CD4-positive, alpha-beta T cell treated with Interleukin-17A for 1 hour (primary cell): ENCODE measurements around the gene FBN2.
"Not testable (repeated sequence)": the region's sequence is repeated elsewhere in the genome, so short reads cannot be mapped to it uniquely, and the experiment has no call there.

Experiments
- DNase-seq: peaks from one replicate; pipeline ENCODE4 v3.0.0-alpha.2; 2020

FBN2 gene

DNA sequence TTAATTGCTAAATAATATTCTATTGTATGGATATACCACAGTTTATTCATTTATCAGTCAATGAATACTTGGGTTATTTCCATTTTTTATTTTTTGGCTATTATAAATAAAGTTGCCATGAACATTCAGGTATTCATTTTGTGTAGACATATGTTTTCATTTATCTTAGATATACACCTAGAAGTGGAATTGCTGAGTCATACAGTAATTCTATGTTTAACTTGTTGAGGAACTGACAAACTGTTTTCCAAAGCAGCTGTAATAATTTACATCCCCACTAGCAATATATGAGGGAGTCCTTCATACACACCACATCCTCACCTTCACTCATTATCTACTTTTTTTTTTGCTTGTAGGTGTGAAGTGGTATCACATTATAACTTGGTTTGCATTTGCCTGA is 123.6 kb downstream of the FBN2 start:
- no peak for DNase-seq

DNA sequence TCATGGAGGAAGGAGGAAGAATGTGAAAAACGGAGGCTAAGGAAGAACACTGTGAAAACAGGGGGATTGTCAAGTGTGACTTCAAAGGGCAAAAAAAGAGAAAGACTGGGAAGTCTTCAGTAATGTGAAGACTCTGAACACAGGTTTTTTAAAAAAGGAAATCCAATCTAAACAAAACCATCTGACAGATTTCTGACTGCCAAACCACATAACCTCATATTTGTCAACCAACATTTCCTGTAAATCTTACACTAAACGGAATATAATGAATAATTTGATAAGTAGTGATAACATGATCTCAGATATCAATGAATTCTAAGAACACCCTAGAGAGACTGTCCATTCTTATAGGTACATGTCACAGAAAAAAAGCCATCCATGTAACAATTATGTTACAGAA is 124.7 kb downstream of the FBN2 start:
- DNase-seq: no peak

DNA sequence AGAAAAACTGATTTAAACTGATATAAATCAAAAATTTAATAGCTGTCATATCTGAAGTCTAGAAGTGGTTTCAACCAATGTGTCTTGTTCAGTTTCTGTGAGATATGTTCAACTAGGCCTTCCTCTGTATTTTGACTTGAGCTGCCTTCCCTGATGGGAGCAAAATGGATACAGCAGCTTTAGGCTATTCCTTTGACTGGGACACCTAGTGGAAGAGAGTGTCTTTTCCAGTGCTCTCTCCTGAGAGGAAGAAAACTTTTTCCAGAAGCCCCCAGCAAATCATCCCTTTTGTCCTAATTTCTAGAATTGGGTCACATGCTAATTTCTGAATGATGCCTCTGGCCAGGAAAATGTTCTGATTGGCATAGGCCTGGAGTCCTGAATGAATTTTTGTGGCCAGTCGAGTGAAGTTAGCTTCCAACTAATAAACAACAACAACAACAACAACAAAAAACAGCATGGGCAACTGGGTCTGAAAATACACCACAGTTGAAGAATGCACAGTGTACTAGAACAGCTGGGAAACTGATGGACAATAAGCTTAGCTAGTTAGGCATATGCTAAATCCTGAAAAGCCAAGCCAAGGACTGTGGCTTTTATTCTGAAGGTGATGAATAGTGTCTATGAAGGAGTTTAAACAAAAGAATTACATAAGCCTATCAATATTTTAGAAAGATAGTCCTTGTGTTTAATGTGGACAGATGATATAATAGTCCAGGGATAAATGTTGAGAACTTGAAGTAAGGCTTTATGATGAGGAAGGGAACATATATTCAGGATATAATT is 125.7 kb downstream of the FBN2 start:
- DNase-seq: no peak

DNA sequence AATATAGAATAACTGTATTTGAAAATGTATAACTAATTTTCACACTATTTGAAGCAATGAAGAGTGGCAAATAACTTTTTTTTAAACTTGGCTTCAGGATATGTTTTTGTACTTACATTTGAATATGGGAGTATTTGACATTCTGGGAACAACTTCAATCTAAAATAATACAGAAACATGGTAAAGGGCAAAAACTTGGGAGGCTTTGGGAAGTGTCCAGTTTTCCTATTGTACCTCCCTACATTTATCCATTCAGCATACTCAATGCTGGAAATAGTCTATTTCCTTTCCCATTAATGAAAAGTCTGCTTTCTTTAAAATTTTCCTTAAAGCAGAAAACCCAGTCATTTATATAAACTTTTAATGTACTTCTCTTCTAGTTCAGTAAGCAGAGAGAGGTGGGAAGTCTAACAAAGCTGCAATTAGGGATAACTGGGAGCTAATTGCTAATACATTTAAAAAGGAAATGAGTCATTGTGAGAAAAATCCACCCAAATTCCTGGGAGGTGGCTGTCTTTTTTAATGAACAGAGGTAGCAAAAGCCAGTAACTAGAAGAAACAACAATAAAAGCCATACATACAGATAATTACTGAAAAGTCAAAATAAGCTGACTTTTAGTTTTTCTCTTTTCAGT is 128.8 kb downstream of the FBN2 start:
- no peak for DNase-seq

DNA sequence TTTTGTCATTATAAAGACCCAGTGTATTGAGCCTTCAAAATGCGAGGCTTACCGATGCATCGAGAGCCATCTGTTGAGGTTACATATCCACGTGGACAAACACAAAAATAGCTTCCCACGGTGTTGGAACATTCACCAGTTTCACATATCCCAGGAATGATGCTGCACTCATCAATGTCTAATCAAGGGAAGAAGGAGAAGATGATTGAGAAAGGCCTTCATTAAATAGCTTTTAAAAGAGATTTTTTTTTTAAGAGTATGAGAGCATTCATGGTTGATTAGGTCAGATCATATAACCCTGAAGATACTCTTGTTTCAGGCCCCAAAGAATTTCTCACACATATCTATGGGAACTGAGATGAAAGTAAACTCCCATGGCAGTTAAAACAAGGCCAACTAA is 129.4 kb downstream of the FBN2 start:
- no peak for DNase-seq

DNA sequence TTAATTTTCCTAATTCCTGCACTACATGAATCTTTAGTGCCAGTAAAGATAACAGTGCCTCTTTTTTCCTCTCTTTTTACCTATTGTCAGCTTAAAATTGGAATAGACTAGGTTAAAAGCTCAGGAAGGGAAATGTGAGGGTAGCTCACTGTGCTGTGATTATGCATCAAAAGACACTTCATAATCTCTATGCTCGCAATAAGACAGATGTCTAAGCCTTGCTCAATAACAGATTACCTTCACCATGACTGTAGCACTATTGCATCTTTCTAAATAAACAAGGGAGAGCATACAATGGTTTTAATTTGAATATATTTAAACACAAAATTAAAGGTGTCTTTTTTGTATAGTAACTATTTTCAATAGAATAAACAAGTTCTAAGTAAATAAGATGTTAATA is 130.1 kb downstream of the FBN2 start:
- no peak for DNase-seq

DNA sequence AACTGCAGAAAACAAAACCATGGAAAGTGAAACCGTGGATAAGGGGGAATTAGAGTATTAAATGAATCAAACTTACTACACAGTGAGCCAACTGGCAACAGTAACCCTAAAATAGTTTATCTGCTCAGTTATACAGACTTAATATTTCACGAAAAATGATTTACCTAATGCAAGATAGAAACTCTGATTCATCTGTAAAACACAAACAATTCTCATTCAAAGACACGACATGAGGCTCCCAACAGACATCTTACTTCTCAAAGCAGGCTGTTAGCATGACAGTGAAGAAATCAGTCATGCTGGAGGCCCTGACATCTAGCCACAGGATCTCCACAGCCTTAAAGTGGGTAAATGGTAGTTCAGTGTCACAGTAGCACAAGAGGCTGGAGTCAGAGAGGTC is 131.2 kb downstream of the FBN2 start:
- no peak for DNase-seq

DNA sequence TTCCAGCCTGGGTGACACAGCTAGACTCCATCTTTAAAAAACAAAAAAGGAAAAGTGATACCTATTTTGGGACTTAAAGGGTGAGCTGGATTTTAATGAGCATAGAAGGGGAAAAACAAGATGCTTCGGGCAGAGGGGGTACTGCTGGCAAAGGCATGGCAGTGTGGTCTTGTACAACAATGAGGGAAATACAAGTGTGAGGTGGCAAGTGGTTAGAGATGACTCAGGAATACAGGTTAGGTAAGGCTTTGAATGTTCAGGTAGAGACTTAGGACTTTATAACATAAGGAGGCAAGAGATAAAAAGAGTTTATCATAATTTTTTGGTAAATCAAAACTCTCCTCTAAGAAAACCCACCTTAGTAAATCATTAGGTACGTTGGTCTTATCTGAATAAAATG is 132.9 kb downstream of the FBN2 start:
- no peak for DNase-seq

DNA sequence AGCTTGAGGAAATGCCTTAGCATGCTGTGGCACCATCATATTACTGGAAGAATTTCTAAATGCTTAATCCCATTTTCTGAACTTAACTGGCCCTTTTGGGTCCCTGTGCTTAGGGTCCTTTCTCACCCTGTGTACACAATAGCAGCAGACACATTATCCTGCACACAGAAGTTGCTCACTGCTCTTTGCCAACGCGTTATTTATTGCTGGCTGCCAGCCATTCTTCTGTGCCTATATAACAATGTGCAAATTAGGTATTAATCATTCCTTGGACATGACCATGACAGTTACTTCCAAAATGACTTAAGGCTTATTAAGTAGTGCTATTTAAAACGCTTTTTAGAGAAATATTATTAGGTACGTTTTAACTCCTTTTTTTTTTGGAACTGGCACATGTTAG is 134.7 kb downstream of the FBN2 start:
- no peak for DNase-seq

DNA sequence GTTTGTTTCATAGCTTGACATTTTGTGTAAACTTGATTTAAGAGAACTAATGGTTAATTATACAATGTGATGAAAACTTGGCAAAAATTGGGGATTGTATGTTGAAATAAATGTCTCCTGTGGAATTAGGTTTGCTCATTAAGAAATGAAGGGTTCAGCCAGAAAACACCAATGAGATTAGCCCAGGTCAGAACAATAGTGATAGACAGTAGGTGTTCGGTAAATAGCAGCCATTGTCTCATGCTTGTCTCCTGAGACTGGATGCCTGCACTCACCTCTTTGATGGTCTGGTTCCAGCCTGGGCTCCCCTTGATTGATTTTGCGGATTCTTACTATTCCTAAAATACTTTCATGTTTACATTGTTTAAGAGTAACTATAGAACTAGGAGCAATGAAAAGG is 135.5 kb downstream of the FBN2 start:
- no peak for DNase-seq

DNA sequence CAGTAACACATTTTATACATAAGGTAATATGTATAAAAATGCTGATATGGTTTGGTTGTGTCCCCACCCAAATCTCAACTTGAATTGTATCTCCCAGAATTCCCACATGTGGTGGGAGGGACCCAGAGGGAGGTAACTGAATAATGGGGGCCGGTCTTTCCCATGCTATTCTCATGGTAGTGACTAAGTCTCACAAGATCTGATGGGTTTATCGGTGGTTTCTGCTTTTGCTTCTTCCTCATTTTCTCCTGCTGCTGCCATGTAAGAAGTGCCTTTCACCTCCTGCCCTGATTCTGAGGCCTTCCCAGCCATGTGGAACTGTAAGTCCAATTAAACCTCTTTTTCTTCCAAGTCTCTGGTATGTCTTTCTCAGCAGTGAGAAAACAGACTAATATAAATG is 137.3 kb downstream of the FBN2 start:
- not testable (repeated sequence) for DNase-seq

DNA sequence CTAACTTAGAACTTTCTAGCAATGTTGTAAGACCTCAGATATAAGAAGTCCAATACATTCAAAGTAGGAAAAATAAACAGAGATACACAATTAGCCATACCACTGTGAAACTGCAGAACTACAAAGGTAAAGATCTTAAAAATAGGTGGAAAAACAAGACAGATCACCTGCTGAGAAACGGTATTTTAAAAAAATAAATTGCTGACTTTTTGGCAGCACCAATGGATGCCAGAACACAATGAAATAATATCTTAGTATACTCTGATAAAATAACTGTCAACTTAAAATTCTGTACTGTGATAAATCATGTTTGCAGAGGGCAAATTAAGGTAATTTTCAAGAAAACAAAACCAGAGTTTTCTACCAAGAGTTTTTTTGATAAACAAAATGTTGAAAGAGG is 138.9 kb downstream of the FBN2 start:
- no peak for DNase-seq

DNA sequence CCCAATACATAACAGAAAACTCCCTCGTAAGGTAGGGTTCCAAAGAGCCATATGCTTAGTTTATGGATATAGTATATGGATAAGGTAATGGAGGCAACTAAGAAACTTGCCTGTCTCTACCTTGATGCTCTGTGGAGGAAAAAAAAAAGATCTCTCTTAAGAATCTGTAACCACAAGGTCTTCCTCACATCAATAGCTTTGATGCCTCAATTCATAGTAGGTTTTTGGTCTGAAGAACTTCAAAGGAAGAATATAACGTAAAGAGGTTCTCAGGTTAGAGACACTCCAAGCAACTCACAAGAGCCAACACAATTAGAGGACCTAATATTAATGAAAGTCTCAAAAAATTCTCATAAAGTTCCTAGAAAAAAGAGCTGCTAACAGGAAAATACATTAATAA is 140.2 kb downstream of the FBN2 start:
- no peak for DNase-seq

DNA sequence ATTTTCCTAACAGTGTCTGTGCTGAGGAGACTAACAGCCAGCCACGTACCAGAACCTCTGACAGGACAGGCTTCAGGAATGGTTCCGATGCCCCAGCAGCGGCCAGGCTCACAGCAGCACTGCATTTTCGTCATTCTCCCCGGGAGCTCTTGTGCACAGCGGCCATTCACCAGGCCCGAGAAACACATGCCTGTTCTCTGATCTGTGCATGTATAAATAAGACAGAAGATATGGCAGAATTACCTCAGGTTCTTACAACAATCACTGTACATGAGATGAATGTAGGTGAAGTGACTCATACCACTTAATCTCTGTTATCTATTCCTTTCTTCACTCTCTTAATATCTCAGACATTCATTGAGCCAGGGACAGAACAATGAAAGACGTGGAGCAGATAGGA is 143.0 kb downstream of the FBN2 start:
- no peak for DNase-seq

DNA sequence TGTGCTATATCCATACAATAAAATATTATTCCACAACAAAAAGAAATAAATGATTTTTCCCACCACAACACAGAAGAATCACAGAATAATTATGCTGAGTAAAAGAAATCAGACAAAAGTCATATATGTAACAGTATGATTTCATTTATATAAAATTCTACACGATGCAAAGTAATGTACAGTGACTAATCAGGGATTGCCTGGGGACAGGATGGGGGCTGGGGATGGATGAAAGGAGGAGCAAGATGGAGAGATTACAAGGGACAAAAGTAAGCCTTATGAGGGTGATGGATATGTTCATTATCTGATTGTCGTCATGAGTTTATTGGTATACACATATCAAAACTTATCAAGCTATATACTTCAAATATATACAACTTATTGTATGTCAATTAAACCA is 154.0 kb downstream of the FBN2 start:
- no peak for DNase-seq

DNA sequence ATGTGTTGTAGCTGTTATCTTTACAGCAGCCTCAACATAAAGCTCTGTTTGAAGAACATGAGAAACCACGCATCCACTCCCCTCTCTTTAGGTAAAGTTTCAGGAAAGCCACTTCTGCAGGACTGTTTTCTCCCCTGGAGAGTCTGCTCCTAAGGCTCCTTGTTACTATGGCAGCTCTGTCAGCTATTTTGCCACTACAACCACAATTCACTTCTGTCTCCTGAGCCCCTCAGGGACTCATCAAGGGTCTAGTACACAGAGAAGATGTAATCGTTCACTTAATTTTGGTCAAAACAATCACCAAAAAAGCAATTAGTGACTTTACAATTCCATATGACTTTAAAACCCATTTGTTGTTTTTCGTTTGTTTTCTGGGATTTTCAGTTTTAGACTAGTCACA is 157.7 kb downstream of the FBN2 start:
- DNase-seq: no peak

DNA sequence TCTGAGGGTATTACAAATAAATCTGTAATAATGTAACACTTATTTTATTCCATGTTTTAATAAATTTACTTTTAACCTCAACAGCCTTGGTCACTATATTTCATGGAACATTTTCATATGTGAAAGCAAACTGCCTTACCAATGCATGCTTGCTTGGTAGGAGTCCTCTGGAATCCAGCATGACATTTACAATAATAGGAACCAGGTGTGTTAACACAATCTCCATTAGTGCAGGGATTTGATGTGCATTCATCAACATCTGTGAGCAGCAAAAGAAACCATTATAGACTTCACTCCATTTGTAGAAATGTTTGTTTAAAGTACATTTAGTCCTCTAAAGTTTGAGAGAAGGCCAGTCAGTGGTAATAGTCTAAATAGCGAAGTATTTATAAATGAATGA is 159.4 kb downstream of the FBN2 start:
- DNase-seq: no peak

DNA sequence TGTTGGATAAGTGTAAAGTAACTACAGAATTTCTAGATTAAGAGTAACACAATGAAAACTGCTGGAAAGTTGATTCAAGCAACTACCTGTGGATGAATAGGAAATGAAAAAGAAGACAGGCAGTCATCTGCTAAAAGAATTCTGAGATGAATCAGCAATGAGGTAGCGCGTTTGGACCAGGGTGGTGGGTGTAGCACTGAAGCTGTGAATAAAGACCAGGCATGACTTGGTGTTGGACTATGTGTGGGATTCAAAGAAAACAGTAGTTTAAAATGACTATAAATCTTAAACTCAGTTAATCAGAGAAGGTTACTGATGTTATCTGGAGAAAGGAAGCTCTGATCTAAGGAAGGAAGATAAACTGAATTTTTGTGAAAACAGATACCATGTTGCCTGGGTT is 159.8 kb downstream of the FBN2 start:
- DNase-seq: no peak

DNA sequence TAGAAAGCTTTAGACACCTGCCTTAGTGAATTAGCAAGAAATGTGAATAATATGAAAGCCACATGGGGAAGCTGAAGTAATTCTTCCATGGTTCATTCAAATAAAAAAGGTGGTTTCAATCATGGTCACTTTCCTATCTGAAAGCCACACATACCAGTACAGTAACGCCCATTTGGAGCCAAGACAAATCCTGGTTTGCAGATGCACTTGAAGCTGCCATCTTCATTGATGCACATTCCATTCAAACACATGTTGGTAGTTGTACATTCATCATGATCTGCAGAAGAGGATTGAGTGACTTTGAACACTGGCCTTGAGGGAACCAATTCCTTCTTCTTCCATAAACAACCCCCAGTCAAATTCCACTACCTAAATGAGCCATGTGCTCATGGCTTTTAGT is 161.5 kb downstream of the FBN2 start:
- no peak for DNase-seq

DNA sequence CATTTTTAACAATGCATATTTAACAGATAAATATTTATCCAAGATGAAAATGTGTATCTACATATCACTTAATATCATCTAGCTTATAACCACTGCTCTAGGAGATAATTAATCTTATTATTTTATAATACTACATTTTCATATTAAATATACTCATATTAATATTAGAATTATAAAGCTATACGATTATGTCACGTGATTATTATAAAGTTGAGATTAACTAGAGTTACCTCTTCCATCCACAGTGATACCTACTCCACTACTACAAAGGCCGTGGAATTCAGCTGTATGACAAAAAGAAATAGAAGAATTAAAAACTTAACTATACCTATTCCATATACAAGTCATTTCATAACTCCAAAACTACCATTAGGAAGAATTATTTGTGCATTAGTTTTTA is 171.9 kb downstream of the FBN2 start:
- no peak for DNase-seq

DNA sequence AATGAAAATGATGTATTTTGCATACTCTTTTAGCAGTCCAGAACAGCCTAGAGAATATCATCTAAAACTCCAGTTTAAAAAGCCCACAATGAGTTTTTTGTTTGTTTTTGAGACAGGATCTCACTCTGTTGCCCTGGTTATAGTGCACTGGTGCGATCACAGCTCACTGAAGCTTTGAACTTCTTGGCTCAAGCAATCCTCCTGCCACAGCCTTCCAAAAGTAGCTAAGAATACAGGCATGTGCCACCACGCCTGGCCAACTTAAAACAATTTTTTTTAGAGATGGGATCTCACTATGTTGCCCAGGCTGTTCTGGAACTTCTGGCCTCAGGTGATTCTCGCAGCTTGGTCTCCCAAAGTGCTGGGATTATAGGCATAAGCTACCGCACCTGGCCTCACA is 175.7 kb downstream of the FBN2 start:
- DNase-seq: no peak

DNA sequence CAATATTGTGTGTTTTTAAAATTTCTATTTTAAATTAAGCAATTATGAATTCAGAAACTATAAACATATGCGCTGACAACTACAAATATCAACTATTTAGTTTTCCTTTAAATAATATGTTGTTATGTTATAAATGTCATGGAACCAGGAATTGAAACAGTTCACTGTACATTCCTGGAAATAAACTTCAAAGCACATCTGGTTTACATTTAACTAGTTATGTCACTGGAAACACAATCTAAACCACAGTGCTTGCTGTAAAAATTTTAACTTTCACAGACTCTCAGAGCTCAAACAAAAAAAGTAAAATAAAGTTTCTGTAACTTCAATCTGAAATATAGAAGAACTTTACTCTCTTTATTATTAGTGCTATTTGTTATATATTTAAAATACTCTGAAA is 179.2 kb downstream of the FBN2 start:
- no peak for DNase-seq

DNA sequence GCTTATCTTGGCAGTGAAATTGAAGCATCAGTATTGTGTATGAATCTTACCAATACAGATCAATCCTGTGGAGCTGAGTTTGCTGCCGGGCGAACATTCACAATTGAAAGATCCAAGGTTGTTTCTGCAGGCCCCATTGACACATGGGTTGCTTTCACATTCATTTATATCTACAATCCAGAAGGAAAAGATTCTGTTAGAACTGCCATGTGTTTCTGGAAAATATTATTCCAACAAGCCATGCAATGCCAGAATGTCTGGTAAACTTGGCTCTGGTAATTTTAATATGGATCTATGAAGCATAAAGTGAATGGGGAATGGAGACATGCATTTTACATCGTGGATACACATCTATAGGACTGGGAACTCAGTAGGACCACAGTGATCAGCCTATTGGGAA is 180.8 kb downstream of the FBN2 start:
- DNase-seq: no peak

DNA sequence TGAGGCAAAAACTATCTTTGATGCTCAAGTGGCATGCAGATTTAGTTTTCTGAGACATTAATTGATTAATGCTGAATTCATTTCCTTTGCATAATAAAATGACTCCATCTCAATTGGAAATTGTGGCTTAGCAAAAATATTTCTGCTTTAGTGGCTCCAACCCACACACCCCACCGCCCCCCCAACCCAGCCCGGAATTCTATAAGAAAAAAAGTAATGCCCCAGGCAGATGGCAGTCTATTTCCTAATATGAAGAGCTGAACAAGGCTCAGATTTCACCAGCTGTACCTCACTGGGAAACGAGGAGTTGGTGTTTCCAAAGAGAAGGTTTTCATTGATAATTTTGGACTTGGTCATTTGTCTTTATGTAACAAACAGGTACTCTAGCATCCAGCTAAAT is 182.1 kb downstream of the FBN2 start:
- no peak for DNase-seq

DNA sequence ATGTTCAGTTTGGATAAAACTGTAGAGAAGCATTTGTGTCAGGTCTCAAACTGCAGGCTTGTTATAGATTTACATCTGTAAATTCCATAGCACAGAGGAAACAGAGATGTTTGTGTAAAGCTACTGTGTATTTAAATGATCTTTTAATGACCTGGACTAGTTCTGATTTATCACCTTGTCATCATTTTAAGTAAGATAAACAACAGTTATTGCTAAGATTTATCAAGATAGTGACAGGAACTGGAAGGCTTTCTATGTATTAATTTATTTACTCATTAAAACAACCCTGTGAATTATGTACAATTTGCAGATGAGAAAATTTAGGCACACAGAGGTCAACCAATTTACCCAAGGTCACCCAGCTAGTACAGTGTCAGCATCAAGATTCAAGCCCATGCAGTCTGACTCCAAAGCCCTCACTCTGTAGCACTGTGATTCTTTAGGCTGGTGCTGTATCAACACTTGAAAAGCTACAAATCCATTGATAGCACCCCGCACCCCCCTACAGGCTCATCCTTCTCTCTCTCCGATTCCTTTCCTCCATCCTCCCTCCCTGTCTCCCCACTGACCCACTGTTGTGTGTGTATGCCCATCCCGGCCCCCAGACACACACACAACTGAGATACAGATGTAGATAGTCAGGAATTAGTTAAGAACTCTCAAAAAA is 184.5 kb downstream of the FBN2 start:
- no peak for DNase-seq
